GM19239 (cell line): ENCODE results near the gene PGRMC1.
"Not testable (repeated sequence)": the region's sequence is repeated elsewhere in the genome, so short reads cannot be mapped to it uniquely, and the experiment has no call there.

ENCODE experiments used
- DNase-seq: peaks from one replicate; pipeline ENCODE4 v3.0.0; 2011; ENCODE audit warnings: low spot score; ENCODE audit not compliant: insufficient read length
- FAIRE-seq: peaks from 2 replicates; lab custom pipeline; 2011; peaks lifted over from hg19 to GRCh38; lab: Jason Lieb, UNC

The PGRMC1 gene

DNA sequence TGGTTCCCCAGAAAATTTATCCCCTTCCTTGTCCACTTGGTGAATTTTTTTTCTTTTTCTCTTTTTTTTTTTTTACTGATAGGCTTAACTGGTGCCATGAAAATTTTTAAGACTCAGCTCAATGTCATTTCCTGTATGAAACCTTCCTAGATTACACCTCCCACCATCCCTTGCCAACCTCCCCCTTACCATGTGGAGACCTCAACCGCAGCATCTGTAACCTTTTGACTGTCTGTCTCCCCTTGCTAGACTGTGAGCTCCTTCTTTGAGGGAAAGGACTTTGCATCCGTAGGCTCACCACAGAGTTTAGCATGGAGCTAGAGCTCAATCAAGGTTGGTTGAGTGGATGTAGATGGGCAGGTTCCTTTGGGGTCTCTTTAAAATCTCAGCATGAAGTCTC, 5.2 kb upstream of the PGRMC1 start:
- DNase-seq (no peak), FAIRE-seq (no peak)

DNA sequence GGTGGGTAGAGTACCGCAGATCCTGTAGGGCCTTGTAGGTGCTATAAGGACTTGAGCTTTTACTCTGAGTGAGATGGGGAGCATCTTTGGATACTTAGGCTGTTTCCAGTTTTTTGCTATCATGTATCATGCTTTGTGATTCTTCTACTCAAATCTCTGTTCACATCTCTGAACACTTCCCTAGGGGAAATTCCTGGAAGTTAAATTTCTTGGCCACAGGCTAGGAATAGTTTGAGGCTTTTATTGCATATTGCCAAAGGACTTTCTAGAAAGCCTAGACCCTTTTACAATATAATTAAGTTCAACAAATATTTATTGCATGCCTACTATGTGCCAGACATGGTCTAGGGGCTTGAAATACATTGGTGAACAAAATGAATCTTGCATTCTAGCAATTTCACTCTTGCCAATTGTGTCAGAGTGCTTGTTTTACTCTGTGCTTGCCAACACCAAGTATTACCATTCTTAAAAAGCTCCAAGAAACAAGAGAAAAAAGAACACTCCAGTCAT, 4.1 kb upstream of the PGRMC1 start:
- FAIRE-seq (no peak), DNase-seq (no peak)

DNA sequence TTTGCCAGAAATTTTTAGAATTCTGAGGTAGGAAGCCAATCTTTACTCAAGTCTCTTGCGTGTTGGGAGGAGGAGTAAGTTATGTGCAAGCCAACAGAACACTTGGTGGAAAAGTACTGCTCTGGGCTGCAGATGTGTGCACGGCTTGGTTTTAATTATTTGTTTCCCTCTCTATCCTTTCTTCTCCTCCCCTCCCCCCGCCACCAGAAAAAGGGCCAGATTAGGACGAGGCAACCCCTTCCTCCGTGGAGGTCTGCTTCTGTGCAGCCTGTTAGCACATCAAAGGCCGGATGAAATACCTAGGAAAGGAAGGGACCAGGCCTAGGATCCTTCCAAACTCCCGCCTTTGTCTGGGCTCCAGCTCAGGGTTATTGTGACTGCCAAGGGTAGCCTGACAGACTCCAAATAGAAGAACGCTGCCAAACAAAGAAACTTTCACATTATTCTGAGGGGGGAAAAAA, 1.0 kb upstream of the PGRMC1 start:
- DNase-seq (no peak), FAIRE-seq (no peak)

DNA sequence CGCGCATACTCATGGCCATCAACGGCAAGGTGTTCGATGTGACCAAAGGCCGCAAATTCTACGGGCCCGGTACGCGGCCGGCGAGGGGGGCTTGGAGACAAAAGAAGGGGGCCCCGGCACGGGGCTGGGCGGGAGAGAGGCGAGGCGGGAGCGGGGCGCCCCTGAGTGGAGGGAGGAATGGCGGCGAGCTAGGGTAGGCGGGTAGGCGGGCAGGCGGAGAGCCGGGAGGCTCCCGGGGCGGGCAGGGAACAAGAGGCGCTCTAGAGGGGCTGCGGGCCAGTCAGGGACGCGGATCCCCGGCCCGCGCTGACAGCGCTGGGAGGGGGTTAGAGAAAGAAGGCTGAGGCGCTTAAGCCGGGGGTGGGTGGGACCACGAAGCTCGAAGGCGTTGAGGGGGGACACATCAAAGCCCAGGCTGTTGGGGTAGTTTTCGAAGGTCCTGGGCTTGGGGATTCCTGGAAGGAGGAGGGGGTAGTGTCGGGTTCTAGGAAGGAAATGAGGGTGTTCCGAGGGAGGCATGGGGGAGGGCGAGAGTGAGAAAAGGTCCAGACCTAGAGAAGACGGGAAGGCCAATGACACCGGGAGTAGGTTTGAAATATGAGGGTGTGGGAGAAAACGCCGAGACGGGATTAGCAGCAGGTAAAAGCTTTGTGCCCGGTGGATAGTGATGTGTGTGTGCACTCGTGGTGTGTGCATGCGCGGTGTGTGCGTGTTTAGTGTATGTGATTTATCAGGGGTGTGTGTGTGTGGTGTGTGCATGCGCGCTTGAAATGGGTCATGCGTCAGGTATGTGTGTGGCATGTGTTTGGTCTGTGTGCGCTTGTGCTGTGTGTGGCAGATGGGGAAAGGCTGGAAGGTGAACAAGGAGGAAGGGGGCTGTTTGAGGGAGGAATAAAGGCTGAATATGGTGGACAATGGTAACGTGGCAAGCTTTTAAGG, 807 bp downstream of the PGRMC1 start:
- FAIRE-seq: peak; percentile 37
- no peak for DNase-seq

DNA sequence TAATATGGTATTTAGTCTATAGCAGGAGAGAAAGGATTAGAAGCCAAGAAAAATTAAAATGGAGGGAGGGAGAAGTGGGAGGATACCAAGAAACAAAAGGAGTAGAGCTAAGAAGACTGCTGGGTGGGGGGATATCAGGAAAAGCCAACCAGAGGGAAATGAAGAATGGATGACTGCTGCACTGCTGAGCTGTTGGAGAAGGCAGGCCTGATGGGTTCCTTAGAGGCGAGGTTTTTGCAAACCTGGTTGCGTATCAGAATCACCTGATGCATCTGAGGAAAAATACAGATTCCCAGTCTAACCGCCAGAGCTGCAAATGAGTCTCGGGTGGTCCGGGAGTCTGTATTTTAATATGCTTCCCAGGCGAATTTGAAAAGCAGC, 1.5 kb downstream of the PGRMC1 start:
- DNase-seq (no peak), FAIRE-seq (no peak)

DNA sequence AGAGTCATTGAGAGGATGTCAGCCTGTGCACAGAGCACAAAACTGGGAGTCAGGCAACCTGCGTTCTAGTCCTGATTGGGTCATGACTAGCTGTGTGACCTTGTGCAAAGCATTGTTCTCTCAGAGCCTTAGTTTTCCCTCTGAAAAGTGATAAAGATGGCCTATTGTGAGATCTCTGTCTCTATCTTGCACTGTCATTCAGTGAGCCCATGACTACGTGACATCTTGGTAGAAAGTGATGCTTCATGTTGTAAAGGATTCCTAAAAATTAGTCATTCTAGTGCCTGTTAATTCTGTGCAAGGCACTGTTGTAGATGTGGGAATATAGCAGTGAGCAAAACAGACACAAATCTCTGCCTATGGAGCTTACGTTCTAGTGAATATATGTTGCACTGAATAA, 2.5 kb downstream of the PGRMC1 start:
- DNase-seq (no peak), FAIRE-seq (no peak)

DNA sequence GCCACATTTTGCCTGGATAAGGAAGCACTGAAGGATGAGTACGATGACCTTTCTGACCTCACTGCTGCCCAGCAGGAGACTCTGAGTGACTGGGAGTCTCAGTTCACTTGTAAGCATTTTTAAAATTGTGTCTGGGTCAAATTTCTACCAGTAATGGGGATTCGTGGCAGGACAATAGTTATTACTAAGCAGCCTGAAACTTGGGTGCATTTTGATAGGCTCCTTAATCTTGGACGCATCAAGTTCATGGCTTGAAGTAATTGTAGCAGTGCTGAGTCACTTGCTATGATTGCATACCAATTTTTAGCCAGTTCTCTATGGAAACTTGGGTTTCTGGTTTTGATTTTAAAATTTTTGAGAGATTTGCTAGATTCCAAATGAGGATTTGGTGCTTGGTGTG, 4.3 kb downstream of the PGRMC1 start:
- no peak for FAIRE-seq
- DNase-seq: no peak

DNA sequence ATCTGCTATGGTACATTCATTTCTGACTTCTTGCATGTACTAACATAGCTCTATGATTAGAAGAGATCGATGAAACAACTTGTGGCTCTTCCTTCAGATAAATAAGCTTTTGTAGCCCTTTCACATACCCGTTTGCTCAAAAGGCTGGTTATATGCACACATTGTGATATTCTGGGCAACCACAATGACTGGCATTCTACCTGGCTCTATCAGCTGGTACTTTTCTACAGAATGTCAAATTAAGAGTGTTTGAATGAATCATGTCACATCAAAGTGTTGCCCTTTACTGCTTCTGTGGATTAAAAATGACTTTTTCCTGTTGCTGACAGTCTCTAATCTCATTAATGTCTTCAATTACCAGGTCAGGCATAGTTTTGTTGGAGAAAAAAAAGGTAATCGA, 11.6 kb downstream of the PGRMC1 start:
- DNase-seq (no peak), FAIRE-seq (no peak)

DNA sequence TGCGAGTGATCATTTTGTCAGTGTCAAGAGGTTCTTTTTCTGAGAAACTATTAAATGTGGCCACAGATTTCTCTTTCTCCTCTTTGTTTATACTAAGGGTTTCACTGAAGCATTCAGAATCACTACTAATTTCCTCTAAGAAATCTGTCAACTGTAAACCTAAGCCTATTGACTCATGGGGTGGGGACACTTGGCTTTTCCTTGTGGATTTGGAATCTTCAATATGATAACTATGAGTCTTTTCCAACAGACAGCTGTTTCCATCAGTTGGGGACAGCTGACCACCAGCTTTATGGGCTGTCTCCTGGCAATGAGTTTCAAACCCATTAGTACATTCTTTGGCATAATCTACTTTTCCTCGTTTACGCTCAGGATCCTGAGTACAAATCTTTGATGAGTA, 13.8 kb downstream of the PGRMC1 start:
- no peak for DNase-seq
- FAIRE-seq: no peak

DNA sequence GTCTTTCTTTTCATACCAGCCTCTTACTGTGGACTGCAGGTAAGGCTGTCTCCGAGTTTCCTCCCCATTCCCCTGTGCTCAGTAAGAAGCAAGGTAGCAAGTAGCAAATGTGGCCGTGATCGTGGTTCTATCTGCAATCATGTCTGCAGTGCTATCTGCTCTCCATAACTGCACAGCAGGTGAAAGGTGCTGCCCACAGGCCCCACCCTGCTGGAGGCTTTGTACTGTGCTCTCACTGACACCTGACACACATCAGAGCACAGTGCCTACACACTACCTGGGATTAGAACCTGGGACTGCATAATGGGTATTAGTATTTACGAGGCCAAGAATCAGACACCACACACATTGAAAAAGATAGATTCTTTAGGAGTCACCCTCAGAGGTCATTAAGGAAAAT, 15.3 kb downstream of the PGRMC1 start:
- no peak for FAIRE-seq
- no peak for DNase-seq

DNA sequence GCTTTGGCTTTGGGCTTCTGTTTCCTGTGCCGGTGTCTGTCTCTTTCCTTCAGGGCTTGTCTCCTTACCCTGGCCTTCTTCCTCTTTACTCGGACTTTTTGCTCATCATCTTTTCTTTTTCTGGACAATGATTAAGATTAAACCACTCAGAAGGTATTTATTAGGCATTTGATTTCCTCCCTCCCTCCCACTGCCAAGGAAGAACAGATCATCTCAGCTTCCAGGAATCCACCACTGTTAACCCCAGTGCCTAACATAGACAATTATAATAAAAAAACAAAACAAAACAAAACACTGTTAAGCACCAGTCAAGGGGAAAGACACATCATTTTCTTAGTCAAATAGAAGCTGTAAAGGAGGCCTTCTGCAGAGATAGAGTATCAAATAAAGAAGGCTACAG, 16.6 kb downstream of the PGRMC1 start:
- no peak for FAIRE-seq
- DNase-seq: no peak

DNA sequence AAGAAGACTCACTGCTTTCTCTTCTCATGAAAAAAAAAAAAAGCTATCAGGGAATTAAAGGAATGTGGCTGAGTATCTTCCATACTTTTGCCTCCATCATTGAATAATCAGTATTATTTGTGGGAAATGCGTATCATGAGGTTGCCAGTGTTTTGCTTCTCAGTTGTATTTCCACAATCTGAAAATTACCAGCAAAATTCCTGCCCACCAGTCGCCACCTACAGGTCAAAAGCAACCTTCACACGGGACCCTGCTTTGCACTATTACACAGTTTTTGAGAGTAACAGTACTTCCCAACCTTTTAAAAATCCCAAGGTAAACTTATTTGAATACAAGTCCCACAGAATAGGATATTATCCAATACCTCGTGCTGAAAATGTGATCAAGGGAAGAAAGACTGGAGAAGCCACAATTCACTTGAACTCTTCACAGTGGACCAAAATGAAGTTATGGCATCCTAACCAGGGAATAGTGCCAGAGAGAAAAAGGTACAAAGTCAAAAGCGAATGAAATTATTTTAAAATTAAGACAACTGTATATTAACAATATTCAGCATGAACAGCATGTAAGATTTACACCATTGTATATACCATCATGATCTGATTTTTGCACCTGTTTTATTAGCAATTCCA, 30.4 kb downstream of the PGRMC1 start:
- FAIRE-seq: peak; percentile 78
- no peak for DNase-seq

DNA sequence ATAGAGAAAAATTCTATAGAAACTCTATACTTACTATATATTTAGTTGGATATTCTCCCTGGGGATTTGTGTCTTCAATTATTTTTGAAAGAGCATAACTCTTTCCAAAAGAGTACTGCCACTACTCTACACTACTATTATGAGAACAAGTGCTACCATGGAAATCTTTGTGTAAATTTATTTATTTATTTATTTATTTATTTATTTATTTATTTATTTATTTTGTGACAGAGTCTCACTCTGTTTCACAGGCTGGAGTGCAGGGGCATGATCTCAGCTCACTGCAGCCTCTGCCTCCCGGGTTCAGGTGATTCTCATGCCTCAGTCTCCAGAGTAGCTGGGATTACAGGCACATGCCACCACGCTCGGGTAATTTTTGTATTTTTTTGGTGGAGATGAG, 31.0 kb downstream of the PGRMC1 start:
- not testable (repeated sequence) for DNase-seq, FAIRE-seq

DNA sequence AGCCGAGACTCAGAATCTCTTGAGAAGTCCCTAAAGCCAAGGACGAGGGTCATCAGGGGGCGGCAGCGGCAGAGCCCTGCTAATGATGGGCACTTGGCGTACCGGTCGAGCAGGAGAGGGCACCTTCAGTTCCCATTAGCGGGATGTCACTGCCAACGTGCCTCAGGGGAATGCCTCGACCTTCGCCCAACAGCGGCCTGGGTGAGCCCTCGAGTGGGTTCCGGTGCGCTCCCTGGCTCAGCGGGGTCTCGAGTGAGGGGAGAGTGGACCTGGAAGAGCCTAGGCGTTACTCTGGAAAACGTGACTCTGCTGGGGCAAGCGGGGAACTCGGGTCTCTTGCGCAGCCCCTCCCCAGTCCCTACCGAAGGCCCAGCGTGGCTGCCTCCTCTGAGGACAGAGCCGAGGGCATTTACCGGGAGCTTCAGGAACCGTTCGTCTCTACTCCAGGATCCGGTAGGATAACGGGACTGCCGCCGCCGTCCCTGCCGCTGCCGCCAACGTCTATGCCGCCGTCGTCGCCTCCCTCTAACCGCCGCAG, 36.9 kb downstream of the PGRMC1 start:
- no peak for FAIRE-seq
- no peak for DNase-seq

DNA sequence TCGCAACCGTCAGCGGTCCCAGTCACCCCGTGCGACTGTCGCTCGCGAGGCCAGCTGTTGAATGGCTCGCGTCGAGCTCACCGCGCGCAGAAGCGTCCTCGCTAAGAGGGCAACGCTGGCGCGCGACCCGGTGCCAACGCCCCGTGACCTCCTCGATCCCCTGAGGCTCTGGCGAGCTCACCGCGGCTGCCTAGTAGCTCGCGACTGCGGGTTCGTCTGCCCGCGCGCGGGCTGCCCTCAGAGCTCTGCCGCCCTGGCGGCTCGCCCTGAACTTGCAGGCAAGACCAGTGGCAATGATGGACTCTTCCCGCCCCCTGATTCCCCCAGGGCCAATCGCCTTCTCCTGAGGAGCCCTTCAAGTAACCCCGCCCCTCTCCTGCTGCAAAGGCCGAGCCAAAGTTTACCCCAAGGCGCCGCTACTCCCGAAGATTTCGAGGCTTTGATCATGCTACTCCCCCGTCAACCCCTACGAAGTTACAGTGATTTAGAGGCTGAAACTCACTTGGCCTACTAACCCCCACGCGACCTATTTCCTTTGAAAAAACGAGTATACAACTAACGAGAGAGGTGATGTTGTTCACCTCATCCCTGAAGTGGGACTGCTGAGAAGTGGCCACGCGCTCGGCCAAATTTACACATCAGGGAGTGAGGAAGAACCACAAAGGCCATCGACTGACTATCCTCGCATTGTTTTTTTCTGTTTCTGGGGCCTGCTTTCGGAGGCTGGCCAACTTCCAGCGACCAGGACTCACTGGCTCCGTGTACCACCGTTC, 37.5 kb downstream of the PGRMC1 start:
- FAIRE-seq: no peak
- DNase-seq: no peak

DNA sequence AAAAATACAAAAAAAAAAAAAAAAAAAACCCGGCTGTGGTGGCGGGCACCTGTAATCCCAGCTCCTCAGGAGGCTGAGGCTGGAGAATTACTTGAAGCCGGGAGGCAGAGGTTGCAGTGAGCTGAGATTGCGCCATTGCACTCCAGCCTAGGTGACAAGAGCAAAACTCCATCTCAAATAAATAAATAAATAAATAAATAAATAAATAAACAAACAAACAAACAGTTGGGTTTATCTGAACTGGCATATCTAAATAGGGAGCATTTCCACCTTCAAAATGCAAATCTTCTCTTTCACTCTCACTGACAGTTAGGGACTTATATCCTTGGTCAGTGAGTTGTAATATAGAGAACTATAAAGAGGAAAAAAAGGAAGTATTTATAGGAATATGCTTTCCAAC, 46.3 kb downstream of the PGRMC1 start:
- not testable (repeated sequence) for DNase-seq, FAIRE-seq

DNA sequence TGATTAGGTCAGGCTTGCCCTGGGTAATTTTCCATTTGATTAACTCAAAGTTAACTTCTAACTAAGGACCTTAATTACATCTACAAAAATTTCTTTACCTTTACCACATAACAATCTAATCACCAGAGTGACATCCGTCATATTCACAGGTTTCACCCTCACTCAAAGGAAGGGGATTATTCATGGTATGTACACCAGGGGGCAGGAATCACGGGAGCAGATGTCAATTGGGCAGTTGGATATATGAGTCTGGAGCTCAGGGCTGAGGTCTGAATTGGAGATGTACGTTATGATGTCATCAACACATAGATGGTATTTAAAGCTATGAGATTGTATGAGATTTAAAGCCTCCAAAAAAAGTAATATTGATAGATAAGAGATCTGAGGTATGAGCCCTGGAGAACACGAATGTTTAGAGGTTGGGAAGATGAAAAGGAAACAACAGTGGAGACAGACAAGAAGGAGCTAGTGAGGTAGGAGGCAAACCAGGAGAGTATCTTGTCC, 52.9 kb downstream of the PGRMC1 start:
- DNase-seq (no peak), FAIRE-seq (no peak)

DNA sequence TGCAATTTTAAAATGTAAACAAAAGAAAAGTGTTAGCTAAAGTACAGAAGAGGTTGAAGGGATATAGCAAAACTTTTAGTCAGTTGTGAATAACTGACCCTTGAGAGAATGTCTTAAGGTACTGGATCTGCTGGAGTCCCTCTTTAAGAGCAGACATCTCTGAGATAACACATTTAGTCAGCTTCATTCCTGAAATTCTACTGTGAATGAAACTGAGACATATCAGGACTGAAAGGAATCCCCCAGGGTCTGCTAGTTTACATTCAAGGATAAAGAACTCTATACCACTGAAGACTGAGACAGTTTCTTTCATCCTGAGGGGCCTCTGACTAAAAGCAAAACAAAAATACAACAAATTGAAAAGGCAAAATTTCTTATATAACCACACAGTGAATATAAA, 54.4 kb downstream of the PGRMC1 start:
- no peak for FAIRE-seq
- DNase-seq: no peak

DNA sequence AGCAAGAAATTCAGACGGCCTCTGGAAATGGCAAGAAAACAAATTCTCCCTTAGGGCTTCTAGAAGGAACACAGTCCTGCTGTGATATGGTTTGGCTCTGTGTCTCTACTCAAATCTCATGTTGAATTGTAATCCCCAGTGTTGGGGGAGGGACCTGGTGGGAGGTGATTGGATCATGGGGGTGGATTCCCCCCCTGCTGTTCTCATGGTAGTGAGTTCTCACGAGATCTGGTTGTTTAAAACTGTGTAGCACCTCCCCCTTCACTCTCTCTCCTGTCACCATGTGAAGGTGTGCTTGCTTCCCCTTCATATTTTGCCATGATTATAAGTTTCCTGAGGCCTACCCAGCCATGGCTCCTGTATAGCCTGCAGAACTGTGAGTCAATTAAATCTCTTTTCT, 55.2 kb downstream of the PGRMC1 start:
- DNase-seq, FAIRE-seq: not testable (repeated sequence)

DNA sequence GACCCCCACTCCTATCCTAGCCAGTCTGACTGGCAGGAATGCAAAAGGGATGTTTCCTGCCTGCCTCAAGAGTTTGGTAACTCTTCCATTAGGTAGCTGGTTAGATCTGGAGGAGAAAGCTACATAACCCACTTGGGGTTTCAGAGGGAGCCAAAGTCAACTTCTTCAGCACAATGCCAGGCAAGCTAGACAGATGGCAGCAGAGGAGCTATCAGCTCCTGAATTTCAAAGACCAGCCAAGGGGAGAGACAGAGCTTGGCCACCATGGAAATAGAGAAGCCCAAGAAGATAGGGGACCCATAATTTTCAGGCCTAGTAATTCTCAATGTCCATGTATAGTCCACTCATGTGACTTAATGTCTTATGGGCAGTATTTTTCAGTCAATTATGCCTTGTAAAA, 56.4 kb downstream of the PGRMC1 start:
- FAIRE-seq: no peak

More for the DNA sequence above, 56.4 kb downstream of the PGRMC1 start:
- DNase-seq: no peak
